NOMO-1 treated with dmso at 0.1 percent for 144 hours (cell line): Measurements from ENCODE around the gene GSPT1.
A peak's percentile ranks its signal among the peaks of the same experiment; 100 is the strongest.
"Not testable (repeated sequence)": the region's sequence is repeated elsewhere in the genome, so short reads cannot be mapped to it uniquely, and the experiment has no call there.

Experiments used
- DNase-seq: peaks from one replicate; lab custom pipeline; 2025; ENCODE audit not compliant: unreplicated experiment; lab: John Stamatoyannopoulos, UW

Gene GSPT1

DNA sequence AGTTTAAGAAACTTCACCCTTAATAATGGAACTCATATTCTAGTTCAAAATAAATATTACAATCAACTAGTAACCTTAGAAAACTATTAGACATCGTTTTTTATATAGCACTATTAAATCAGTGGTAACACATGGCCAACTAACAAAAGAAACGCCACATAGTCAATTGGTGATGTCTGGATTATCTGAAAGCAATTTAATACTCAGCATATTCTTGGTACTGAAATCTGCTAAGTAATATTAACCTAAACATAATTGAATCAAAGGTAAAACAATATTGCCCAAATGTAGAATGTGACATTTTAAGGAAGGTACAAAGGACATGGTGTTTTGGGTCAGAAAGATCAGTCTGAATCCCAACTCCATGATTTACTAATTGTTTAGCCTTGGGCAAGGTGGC, 53.3 kb downstream of the GSPT1 start:
- DNase-seq = no peak

- no peak for DNase-seq
These were observed 58.6 kb downstream of the GSPT1 start for GRCh38 chr16:11857161-11857560.

- DNase-seq = no peak
These were observed 63.5 kb downstream of the GSPT1 start for GRCh38 chr16:11852092-11852809.

- DNase-seq = peak; percentile 81
These were observed 64.3 kb downstream of the GSPT1 start, which contains the start of gene RSL1D1 for GRCh38 chr16:11851294-11852091. Gene RSL1D1, minus strand, starts transcription at chr16:11851542. Its CDS starts 30 bp downstream, at chr16:11851512.

- no peak for DNase-seq
These were observed 66.9 kb downstream of the GSPT1 start for GRCh38 chr16:11848842-11849241.

DNA sequence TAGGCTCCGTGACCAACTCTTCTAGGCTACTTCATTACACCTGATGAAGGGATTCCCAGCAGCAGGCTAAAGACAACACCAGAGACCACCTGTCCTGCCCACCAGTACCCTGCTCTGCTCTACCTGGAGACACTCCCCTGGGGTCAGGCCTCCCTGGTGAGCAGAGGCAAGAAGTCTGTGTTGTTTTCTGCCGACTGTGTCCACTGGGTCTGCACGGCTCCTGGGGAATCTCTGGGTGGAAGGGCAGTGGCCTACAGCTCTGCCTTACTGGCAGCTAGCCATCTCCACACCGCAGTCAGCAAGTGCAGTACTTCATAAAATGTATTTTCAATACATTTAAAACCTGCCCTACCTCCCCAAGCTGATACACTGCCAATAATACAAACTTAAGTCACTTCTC, 71.3 kb downstream of the GSPT1 start:
- DNase-seq = no peak

- no peak for DNase-seq
These were observed 71.9 kb downstream of the GSPT1 start for GRCh38 chr16:11843861-11844260.

DNA sequence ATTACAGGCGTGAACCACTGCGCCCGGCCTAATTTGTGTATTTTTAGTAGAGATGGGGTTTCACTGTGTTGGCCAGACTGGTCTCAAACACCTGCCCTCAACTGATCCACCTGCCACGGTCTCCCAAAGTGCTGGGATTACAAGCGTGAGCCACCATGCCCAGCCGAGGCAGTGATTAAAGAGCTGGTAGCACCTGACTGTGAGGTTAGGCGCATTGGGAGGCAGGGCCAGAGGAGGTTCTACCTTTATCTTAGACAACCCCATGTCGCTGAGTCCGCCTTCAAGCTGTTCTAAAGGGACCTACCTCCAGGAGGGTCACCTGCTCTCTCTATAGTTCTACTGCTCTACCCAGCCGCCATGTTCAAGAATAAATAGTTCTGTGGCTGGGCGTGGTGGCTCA, 72.5 kb downstream of the GSPT1 start:
- no peak for DNase-seq

GRCh38 chr16:11841026-11841425, 74.7 kb downstream of the GSPT1 start:
- no peak for DNase-seq

DNA sequence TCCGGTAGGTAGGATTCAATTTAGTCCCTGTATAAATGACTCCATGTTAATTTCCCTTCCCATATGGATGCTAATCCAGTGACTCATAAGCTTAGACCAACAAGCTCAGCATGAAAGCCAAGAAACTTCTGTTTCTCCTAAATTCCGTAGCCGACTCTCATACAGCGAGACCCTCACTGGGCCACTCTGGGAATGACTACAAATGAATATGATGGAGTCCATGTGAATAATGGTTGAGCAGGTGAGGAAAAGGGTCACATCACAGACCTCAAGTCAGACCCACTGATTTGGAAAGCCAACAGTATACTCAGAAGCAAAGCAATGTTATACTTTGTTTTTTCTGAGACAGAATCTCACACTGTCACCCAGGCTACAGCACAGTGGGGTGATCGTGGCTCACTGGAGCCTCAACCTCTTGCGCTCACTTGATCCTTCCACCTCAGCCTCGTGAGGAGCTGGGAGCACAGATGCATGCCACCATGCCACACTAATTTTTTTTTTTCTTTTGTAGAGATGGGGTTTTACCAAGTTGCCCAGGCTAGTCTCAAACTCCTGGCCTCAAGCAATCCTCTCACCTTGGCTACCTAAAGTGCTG, 79.0 kb downstream of the GSPT1 start:
- no peak for DNase-seq

DNA sequence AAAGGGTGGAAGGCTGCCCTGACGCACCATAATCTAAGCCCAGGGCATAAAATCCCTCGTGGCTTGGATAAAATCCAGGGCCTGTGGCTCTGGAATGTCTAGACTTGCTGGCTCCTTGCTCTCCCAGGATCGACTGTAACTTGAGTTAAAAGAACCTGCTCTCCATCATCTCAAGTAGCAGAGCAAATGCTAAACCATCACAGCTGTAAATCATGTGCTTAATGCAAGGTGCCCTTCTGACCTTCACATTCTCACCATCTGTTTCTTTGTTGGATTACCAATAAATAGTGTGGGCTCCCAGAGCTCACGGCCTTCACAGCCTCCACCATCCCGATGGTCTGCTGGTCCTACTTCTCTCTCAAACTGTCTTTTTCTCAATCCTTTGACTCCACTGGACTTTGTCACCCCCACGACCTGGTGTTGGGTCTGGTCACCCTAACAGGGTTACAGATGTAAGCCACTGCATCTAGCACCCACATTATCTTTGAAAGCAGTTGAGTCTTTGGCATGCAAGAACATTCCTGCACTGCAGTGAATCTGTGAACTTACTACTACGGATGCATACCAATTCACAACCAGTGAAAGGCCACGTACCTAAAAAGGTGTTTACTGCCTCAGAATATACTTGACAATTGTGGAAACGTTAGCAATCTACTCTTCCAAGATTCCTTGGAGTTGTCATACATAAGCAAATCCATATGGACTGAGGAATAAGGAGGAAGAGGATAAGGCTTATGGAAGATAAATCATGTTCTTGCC, 79.7 kb downstream of the GSPT1 start:
- DNase-seq = no peak

GRCh38 chr16:11835309-11835708, 80.4 kb downstream of the GSPT1 start:
- no peak for DNase-seq

- peak; percentile 29 for DNase-seq
These were observed 81.6 kb downstream of the GSPT1 start for GRCh38 chr16:11833951-11834695.

DNA sequence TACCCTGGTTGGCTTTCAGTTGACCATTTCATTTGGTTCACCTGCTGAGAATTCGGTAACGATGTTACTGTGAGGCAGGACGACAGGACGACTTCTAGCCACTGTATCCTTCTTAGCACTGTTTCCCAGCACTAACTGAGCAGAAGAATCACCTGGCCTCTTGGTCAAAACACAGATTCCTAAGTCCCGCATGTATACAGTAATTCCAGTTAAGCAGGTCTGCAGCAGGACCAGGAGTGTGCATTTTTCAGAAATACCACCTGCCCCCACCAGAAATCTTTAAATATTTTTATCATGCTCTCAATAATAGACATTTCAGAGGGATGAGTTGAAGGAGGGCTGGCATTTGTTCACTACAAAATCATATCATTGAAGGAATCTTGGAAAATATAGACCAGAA, 87.1 kb downstream of the GSPT1 start:
- DNase-seq = no peak

DNA sequence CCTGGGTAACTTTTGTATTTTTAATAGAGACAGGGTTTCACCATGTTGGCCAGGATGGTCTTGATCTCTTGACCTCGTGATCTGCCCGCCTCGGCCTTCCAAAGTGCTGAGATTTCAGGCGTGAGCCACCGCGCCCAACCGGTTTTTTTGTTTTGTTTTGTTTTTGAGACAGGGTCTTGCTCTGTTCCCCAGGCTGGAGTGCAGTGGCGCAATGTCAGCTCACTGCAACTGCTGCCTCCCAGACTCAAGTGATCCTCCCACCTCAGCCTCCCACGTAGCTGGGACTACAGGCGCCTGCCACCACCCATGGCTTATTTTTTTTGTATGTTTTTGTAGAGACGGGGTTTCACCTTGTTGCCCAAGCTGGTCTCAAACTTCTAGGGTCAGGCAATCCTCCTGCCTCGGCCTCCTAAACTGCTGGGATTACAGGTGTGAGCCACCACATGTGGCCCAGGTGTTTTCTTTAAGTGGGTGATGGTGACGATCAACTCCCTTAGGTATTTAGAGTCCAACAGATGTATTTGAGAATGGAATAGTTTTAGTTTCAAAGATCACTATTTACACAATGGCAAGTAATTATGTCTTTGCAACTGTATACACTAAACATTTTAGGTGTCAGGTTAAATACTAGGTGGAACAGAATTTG, 90.1 kb downstream of the GSPT1 start:
- not testable (repeated sequence) for DNase-seq

- peak; percentile 82 for DNase-seq
These were observed 91.4 kb downstream of the GSPT1 start for GRCh38 chr16:11824362-11824761.

GRCh38 chr16:11823645-11824044, 92.1 kb downstream of the GSPT1 start:
- DNase-seq = not testable (repeated sequence)

DNA sequence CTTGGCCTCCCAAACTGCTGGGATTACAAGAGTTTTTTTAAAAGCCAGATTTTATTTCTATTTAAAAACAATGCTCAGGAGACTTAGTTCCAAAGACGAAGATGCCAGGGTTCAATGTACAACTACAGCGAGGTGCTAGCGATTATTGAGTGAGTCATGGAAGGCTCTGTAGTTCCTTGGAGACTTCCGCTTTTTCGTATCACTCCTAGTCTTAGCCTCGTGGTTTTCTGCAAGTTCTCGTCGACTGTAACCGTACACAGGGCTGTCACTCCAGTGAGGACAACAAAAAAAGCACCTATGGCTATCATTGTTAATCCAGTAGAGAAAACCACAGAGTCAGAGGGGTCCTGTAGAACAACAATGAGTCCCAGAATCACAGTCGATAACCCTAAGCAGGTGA, 96.0 kb downstream of the GSPT1 start:
- peak; percentile 91 for DNase-seq

DNA sequence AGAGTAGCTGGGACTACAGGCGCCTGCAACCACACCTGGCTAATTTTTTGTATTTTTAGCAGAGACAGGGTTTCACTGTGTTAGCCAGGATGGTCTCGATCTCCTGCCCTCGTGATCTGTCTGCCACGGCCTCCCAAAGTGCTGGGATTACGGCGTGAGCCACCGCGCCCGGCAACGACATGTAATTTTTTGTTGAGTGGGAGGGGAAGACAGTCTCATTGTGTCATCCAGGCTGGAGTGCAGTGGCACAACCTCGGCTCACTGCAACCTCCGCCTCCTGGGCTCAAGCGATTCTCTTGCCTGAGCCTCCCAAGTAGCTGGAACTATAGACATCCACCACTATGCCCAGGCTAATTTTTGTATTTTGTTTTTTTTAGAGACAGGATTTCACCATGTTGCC, 96.8 kb downstream of the GSPT1 start:
- DNase-seq = not testable (repeated sequence)
